Peyer's patch (tissue), 4 donors: ENCODE results near the gene MPPED1.

ENCODE experiments used
- CTCF ChIP-seq, 6 experiments: fragments of 450-650 bp in 4 of 6; fragments of 200-600 bp in 2 of 6; sonication (generic) in 1 of 6; IDR thresholded peaks; one replicate each; pipeline ENCODE4 v1.5.1; 2017 to 2019; ENCODE audit warnings: antibody characterized with exemption in 6 of 6, mild to moderate bottlenecking in 3 of 6, moderate library complexity in 1 of 6
- POLR2A ChIP-seq, 2 donors: fragments of 450-650 bp; IDR thresholded peaks; one replicate each; pipeline ENCODE4 v1.5.1; 2017; ENCODE audit warnings: antibody characterized with exemption in 2 of 2, mild to moderate bottlenecking in 2 of 2, moderate library complexity in 2 of 2

- TF ChIP-seq CTCF (IDR thresholded peaks at IDR 0.05), result no peak
- no peak for TF ChIP-seq POLR2A (IDR thresholded peaks at IDR 0.05)
Measured at GRCh38 chr22:43516386-43516785, 104.6 kb downstream of the MPPED1 start.
